Measurements from ENCODE around the gene RNF10. TPM values are rescaled to one million over a fixed set of nuclear protein-coding genes. Genes with fewer than 3 reads are reported as not detected.
"Not testable (repeated sequence)": the region's sequence is repeated elsewhere in the genome, so short reads cannot be mapped to it uniquely, and the experiment has no call there.

Gene RNF10
- total and polyA plus RNA-seq, 10 of the 15 experiments (the other 5 are each of a cell fraction or from before 2014, with no cell fraction given) = 48.2 to 127 (median 64.5) TPM

DNA sequence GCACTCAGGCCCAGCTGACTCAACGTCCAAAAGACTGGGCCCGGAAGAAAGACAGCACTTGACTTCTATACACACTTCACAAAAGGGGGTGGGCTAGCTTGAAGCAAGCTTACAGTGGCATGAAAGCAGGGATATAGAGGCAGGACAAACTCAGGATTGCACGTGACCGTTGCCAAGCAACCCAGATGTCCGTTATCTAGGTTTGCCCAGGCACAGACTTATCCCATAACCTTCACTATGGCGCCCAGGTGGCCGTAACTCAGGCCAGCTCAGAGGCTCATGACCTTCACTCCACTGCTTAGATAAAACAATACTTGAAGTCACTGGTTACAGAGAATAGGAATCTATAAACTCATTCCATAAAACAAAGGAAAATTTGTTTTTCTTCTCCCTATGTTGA is 46.6 kb upstream of the RNF10 start:
- POLR2A ChIA-PET = interaction anchor here (1.0 kb wide), 1 partner anchor 9 kb away, joined by 3 read pairs; no protein-coding TSS in a partner anchor
- BruUV-seq (replicated peaks); H3K9me3 ChIP-seq (replicated peaks; ENCODE audit: control insufficient read depth, insufficient read depth, low read length); ATAC-seq; H3K4me2 ChIP-seq (ENCODE audit: control insufficient read depth, insufficient read depth); SMC1A ChIA-PET (ENCODE audit: uncharacterized antibody, unreplicated experiment); H3K36me3 ChIP-seq (ENCODE audit: control insufficient read depth in 2 of 2, insufficient read depth in 2 of 2, low read length in 1 of 2); CTCF ChIA-PET; H3K79me2 ChIP-seq (ENCODE audit: control insufficient read depth, insufficient read depth, low read length); H4K20me1 ChIP-seq (ENCODE audit: control insufficient read depth, insufficient read depth); H3K27me3 ChIP-seq (replicated peaks in 1 of 2; ENCODE audit: control insufficient read depth in 2 of 2, insufficient read depth in 2 of 2, low read length in 1 of 2); DNase-seq (ENCODE audit: low read depth, low spot score); RAD21 ChIA-PET (ENCODE audit: unreplicated experiment); H3K4me3 ChIP-seq; H2AFZ ChIP-seq (ENCODE audit: control insufficient read depth, low read depth, low read length); in situ Hi-C loops (cut with MboI); intact Hi-C loops (cut with micrococcal nuclease; ENCODE audit: unreplicated experiment); H3K27ac ChIP-seq (ENCODE audit: control insufficient read depth, insufficient read depth); FAIRE-seq; H3K4me1 ChIP-seq (ENCODE audit: control insufficient read depth, insufficient read depth, low read length); H3K9ac ChIP-seq (ENCODE audit: control insufficient read depth, insufficient read depth, low read length): not testable (repeated sequence)
- 82% methylated on average over 7 of the region's 7 CpGs for WGBS (ENCODE audit: insufficient coverage, insufficient replicate concordance, low lambda C conversion rate, missing lambda C conversion rate)

DNA sequence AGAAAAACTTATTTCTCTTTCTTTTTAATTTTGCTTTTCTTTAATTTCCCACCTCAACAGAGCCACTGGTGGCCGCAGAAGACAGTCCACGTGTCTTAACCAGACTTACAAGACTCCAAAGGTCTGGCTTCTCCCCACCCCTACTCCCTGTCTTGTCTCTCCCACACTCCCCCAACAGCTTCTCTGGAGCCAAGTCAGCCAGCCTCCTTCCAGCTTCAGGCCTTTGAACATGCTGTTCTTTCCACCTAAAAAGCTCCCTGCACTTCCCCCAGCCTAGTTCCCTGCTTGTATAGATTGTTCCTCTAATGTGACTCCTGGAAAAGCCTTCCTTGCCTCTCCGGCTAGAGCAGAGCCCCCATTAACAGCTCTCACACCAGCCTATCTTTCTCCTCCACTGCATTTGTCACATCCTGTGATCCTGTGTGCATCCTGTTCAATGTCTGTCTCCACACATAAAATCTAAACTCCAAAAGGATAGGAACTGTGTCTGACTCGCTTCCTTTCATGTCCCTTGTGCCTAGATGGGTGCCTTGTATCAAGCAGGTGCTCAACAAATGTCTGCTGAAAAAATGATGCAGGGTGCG is 46.0 kb upstream of the RNF10 start:
- ChIA-PET POLR2A (interaction anchor here (1.0 kb wide), 1 partner anchor 9 kb away, joined by 3 read pairs; no protein-coding TSS in a partner anchor), RAD21 (ENCODE audit: unreplicated experiment) (no interaction called here), SMC1A (ENCODE audit: uncharacterized antibody, unreplicated experiment) (no interaction called here), CTCF (no interaction called here)
- Histone ChIP-seq H3K4me1 (ENCODE audit: control insufficient read depth, insufficient read depth, low read length) (no peaks in the 10 kb centered on the region; the same call in 1 of the 2 replicates), H3K9me3 (replicated peaks; ENCODE audit: control insufficient read depth, insufficient read depth, low read length) (no peaks in the 10 kb centered on the region), H3K4me3 (no peak overlapping the region), H3K27ac (ENCODE audit: control insufficient read depth, insufficient read depth) (no peak overlapping the region), H3K27me3 (replicated peaks in 1 of 2; ENCODE audit: control insufficient read depth in 2 of 2, insufficient read depth in 2 of 2, low read length in 1 of 2) (no peaks in the 10 kb centered on the region), H3K9ac (ENCODE audit: control insufficient read depth, insufficient read depth, low read length) (no peak overlapping the region), H3K36me3 (ENCODE audit: control insufficient read depth in 2 of 2, insufficient read depth in 2 of 2, low read length in 1 of 2) (no peaks in the 10 kb centered on the region; a peak in 1 of 4 replicates), H3K79me2 (ENCODE audit: control insufficient read depth, insufficient read depth, low read length) (no peaks in the 10 kb centered on the region), H2AFZ (ENCODE audit: control insufficient read depth, low read depth, low read length) (no peak overlapping the region), H3K4me2 (ENCODE audit: control insufficient read depth, insufficient read depth) (no peak overlapping the region), H4K20me1 (ENCODE audit: control insufficient read depth, insufficient read depth) (no peaks in the 10 kb centered on the region)
- in situ Hi-C loops (cut with MboI) (no loop called here), intact Hi-C loops (cut with micrococcal nuclease; ENCODE audit: unreplicated experiment) (no loop called here)
- DNase-seq (ENCODE audit: low read depth, low spot score) (no peak), FAIRE-seq (no peak), ATAC-seq (no peak)
- 81% methylated on average over 5 of the region's 5 CpGs for WGBS (ENCODE audit: insufficient coverage, insufficient replicate concordance, low lambda C conversion rate, missing lambda C conversion rate)
- BruUV-seq (replicated peaks) = no TSS peak
- TF ChIP-seq POU2F2 (IDR thresholded peaks at IDR 0.05; ENCODE audit: borderline replicate concordance, low read depth, low read length) = no peak
- TF ChIP-seq STAT3 (IDR thresholded peaks at IDR 0.05; ENCODE audit: low read depth, low read length) = no peak
- TF ChIP-seq TAF1 (IDR thresholded peaks at IDR 0.05; ENCODE audit: borderline replicate concordance, low read depth, low read length) = no peak
- TF ChIP-seq RBBP5 (conservative IDR thresholded peaks at IDR 0.05) = no peak
- TF ChIP-seq JUNB (IDR thresholded peaks at IDR 0.05) = no peak
- TF ChIP-seq, protein P1, sequence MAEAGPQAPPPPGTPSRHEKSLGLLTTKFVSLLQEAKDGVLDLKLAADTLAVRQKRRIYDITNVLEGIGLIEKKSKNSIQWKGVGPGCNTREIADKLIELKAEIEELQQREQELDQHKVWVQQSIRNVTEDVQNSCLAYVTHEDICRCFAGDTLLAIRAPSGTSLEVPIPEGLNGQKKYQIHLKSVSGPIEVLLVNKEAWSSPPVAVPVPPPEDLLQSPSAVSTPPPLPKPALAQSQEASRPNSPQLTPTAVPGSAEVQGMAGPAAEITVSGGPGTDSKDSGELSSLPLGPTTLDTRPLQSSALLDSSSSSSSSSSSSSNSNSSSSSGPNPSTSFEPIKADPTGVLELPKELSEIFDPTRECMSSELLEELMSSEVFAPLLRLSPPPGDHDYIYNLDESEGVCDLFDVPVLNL (IDR thresholded peaks at IDR 0.05; ENCODE audit: low read depth, low read length) = no peak
- TF ChIP-seq NFYA (IDR thresholded peaks at IDR 0.05; ENCODE audit: borderline replicate concordance, low read depth, low read length) = no peak
- no peak for TF ChIP-seq POLR2A (IDR thresholded peaks at IDR 0.05; ENCODE audit: low read depth, low read length)
- TF ChIP-seq, protein P2, sequence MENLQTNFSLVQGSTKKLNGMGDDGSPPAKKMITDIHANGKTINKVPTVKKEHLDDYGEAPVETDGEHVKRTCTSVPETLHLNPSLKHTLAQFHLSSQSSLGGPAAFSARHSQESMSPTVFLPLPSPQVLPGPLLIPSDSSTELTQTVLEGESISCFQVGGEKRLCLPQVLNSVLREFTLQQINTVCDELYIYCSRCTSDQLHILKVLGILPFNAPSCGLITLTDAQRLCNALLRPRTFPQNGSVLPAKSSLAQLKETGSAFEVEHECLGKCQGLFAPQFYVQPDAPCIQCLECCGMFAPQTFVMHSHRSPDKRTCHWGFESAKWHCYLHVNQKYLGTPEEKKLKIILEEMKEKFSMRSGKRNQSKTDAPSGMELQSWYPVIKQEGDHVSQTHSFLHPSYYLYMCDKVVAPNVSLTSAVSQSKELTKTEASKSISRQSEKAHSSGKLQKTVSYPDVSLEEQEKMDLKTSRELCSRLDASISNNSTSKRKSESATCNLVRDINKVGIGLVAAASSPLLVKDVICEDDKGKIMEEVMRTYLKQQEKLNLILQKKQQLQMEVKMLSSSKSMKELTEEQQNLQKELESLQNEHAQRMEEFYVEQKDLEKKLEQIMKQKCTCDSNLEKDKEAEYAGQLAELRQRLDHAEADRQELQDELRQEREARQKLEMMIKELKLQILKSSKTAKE (IDR thresholded peaks at IDR 0.05; ENCODE audit: low read depth, poor library complexity, severe bottlenecking) = no peak
- no peak for TF ChIP-seq CBX5 (IDR thresholded peaks at IDR 0.05; ENCODE audit: low read depth)
- TF ChIP-seq SREBF1 (IDR thresholded peaks at IDR 0.05; ENCODE audit: low read length) = no peak
- TF ChIP-seq ZNF622 (IDR thresholded peaks at IDR 0.05) = no peak
- TF ChIP-seq ESRRA (IDR thresholded peaks at IDR 0.05; ENCODE audit: low read length) = no peak
- TF ChIP-seq MYB (IDR thresholded peaks at IDR 0.05; ENCODE audit: borderline replicate concordance, low read depth, low read length) = no peak

Measured in GM12878 (cell line).